Stimulated activated CD4-positive, alpha-beta T cell treated with anti-CD3 and anti-CD28 coated beads, Interleukin-15, amount 100 ng/mL, for 1 hour (primary cell): ENCODE measurements around the gene FAM118B.
"Not testable (repeated sequence)": the region's sequence is repeated elsewhere in the genome, so short reads cannot be mapped to it uniquely, and the experiment has no call there.

Experiments used
- DNase-seq, 2 donors: peaks; one replicate each; pipeline ENCODE4 v3.0.0-alpha.2; 2020; ENCODE audit warnings: low read depth in 1 of 2, low spot score in 1 of 2

The FAM118B gene

DNA sequence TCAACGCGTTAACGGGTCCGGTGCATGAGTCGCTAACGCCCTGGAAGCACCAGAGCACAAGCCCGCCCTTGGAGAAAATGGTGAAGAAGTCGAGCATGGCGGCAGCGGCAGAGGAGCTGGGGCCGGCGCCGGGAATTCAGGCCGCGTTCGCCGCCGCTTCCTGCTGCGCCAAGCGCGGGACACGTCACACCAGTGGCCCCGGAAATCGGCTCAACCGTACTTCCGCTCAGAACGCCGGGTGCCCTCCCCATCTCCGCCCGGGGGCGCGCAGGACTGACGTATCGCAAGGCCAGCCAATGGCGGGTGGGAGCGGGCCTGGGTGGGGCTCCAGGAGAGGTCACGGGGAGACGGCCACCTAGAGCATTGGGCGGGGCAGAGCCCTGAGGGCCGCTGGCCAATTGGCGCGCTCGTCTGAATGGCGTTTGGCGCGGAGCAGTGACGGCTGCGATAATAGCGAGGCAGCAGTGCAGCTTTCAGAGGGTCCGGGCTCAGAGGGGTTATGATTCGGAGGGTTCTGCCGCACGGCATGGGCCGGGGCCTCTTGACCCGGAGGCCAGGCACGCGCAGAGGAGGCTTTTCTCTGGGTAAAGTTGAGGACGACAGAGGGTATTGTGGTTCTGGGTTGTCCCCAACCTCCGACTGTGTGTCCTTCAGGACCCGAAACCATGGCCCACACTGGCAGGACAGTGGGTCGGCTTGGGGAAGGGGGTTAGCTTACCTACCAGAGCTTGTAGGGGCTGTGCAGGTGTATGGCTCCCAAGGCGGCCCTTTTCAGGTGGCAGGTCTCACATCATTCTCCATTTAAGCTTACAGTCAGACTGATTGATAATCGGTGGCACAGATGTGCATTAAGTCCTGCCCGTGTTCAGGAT, 57.4 kb downstream of the FAM118B start, which contains the start of the genes FOXRED1 and SRPRA:
Gene FOXRED1, plus strand, starts transcription at position 447 of the 872 bp plus-strand sequence. Its CDS starts 53 bp downstream, at position 500.
Gene SRPRA, minus strand, starts transcription at position 188 of the 872 bp plus-strand sequence. Its CDS starts 91 bp downstream, at position 97.
- DNase-seq, result peak; percentile 99 to 100

DNA sequence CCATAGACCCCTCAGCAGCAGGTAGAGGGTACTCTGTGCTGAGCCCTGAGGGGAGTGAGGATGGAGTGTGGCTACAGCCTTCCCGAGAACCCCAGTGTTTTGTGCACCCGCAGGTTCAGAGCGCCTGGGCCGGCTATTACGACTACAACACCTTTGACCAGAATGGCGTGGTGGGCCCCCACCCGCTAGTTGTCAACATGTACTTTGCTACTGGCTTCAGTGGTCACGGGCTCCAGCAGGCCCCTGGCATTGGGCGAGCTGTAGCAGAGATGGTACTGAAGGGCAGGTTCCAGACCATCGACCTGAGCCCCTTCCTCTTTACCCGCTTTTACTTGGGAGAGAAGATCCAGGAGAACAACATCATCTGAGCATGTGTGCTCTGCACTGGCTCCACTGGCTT, 65.7 kb downstream of the FAM118B start:
- no peak for DNase-seq

- no peak for DNase-seq
These were observed 66.2 kb downstream of the FAM118B start for GRCh38 chr11:126277780-126278179.

DNA sequence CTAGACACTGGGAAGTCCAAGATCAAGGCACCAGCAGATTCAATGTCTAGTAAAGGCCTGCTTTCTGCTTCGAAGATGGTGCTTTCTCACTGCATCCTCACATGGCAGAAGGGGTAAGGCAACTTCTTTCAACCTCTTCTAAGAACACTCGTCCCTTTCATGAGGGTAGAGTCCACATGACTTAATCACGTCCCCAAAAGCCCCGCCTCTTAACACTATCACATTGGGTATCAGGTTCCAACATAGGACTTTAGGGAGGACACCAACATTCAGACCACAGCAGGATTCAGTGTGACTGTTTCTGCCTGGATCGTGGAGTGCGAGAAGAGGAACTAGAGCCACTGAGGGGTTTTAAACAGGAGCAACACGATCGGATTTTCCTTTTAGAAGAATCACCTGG, 67.6 kb downstream of the FAM118B start:
- no peak for DNase-seq

- no peak for DNase-seq
These were observed 69.0 kb downstream of the FAM118B start for GRCh38 chr11:126280595-126280994.

DNA sequence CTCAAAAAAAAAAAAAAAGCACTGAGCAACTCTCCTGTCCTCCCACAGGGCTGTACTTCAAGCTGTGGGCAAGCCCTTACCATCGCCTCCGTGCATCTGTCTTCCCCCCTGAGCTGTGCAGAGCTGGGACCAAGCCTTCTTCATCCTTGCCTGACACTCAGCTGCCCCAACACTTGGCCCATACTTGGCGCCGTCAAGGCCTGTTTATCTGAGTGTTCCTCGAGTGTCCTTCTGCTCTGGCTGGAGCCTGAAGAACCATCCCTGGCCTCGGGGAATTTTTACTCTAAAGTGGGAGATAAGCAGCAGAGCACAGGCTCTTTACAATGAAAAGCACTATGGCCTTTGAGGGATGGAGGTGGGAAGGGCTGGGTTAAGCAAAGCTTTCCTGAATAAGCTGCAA, 69.7 kb downstream of the FAM118B start:
- no peak for DNase-seq

- DNase-seq, result no peak
These were observed 70.1 kb downstream of the FAM118B start for GRCh38 chr11:126281666-126282175.

- DNase-seq, result peak in 1 of 2 donors; percentile 14
These were observed 70.8 kb downstream of the FAM118B start for GRCh38 chr11:126282361-126282735.

- peak; percentile 35 to 36 for DNase-seq
These were observed 71.4 kb downstream of the FAM118B start, which contains the start of gene TIRAP for GRCh38 chr11:126282736-126283591. Gene TIRAP (plus strand): TSS chr11:126283093. CDS start chr11:126290895, 7,802 bp downstream.

- DNase-seq, result peak; percentile 60 to 67
These were observed 73.2 kb downstream of the FAM118B start for GRCh38 chr11:126284829-126285228.

- no peak for DNase-seq
These were observed 76.7 kb downstream of the FAM118B start for GRCh38 chr11:126288237-126288636.

DNA sequence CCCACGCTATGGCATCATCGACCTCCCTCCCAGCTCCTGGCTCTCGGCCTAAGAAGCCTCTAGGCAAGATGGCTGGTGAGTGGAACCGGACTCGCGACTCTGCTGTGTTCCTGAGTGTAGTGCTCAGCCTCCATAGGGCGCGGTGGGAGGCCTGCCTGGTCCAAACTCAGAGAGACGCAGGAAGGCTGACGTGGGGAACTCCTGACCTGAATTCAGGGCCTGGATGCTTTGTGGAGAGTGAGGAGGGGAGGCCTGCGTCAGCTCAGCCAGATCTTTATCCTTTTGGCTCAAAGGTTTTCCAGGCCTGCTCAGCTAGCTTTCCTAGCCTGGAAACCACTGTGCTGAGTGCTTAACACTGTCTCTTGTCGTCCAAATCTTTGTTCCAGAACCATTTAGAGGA, 79.3 kb downstream of the FAM118B start:
- no peak for DNase-seq

DNA sequence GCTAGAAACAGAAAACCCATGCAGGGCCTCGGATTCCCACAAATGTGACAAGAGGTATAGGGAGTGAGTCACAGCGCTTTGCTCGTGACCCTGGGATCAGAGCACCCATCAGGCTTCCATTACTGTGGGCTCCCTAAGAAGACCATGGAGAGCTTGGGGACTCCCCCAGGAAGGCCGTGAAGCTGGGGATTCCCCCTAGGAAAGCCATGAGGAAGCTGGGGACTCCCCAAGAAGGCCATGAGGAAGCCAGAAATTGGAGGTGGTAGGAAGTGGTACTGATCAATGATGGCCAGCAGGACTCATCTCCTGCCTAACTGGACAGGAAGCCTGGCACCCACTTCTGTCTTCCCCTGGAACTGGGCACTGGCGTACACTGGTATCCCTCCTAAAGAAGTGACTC, 82.1 kb downstream of the FAM118B start:
- no peak for DNase-seq

DNA sequence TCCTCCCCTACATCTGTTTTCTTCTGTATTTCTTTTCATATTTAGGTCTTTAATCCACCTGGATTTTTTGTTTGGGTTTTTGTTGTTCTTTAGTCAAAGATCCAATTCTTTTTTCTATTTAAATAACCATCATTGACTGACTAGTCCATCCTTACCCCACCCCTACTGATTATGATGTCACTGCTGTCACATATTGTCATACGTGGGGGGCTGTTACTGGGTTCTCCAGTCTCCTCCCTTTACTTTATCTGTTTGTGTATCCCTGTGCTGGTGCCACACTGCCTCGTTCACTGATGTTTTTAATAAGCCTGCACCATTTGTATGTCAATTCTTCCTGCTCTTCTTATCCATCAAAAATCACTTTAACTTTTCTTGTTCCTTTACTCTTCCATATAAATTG, 85.4 kb downstream of the FAM118B start:
- no peak for DNase-seq

- peak; percentile 78 to 82 for DNase-seq
These were observed 92.3 kb downstream of the FAM118B start, which contains the start of gene DCPS for GRCh38 chr11:126303623-126304456. Gene DCPS (plus strand): TSS chr11:126304060. CDS start chr11:126304081, 21 bp downstream.

GRCh38 chr11:126304457-126305075, 93.0 kb downstream of the FAM118B start:
- no peak for DNase-seq

DNA sequence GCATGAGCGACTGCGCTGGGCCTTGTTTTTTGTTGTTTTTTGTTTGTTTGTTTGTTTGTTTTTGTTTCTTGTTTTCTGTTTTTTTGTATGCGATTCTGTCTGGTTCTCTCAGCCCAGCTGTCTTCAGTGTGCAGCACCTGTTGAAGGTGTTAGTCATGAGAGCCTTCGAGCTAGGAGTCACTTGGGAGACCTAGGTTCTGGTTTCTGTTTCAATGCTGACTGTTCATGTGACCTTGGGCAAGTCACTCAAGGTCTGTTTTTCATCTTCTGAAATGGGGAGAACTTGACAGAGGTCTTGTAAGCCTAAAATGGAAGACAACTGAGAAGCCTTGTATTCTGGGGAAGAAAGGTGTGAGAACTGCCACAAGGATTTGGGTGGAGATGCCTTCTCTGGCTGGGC, 94.1 kb downstream of the FAM118B start:
- DNase-seq, result no peak

DNA sequence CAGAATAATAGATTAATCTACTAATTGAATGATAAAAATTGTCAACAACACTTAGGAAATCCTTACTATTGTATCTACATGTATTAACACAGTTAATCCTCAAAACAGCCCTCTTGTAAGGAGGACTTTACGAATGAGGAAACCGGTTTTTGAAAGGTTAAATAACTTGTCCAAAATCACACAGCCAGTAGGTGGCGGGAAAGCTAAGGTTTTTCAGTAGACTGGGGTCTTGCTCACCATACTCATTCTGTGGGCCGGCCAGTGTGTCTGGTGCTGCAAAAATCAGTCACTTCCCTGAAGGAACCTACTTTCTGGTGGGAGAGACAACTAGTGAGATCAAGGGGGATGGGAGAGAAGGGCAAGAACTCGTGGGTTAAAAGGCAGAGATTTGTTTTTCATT, 96.1 kb downstream of the FAM118B start:
- no peak for DNase-seq

DNA sequence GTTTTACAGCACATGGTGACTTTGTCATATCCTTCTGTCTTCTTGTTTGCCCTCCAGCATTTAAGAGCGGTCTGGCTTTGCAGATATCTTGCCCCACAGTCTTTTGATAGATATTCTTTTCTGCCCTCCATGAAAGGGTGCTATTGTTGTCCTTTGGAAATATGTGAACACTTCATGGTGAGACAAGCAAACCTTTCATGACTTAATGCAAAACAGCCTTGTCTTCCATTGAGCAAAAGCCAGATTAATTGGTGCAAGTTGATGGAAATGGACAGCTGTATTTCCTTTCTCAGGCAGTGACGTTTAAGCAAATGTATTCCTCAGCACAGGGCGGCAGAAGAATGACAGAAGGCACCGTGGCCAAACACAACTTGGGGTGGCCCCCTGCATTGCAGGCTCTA, 96.7 kb downstream of the FAM118B start:
- DNase-seq, result no peak

- not testable (repeated sequence) for DNase-seq
These were observed 97.2 kb downstream of the FAM118B start for GRCh38 chr11:126308771-126309170.
